Measurements from ENCODE around the gene FYB2.

The FYB2 gene

DNA sequence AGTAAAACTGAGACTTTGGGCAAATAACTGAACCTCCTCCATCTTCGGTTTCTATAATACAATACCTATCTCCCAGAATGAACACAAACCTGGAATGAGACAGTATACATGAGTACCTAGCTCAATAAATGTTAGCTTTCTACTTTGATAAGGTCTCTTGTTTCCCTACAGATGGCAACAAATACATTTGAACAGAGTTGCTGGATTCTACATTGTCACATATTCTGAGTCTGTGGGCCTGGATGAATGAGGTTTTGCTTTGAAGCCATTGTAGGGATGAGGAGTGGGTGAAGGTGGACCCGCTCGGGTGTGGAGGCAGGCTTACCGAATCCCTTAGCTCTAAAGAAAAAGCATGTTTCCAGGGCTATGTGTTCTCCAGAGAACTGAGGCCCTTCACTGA lies 13.9 kb upstream of the FYB2 start:
- DNase-seq (ENCODE audit: low read depth), result no peak

DNA sequence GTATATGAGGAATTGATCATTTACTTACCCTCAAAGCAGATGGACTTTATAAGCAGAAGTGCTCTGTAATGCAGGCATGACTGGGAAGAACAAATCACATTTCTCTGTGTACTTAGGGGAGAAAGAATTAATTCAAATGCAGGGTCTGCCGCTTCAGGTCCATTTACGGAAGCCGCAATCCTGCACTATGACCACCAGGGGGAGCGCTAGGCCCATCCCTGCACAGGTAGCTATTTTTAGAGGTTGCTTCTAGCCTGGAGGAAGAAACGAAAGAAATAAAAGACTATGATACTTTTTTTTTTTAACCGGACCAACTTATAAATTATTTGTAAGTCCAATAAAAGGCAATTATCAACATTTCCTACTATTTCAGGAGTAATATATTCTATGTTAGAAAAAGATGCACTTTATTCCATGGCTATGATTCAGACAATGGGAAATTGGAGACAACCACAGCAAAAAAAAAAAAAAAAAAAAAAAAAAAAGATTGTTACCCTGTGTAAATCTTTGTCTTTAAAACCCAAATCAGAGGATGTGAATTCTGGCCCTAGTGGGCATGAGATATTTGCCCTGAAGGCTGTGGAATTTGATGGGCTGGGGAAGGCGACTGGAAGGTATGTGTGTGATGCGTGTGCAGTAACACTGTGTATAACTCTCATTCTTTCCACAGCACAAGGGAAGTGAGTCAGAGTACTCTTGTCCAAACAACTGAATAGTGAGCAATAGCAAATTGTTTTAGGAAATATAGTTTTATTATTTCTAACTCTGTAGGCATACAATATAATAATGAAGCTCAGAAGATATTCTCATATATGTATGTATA lies 12.9 kb upstream of the FYB2 start:
- DNase-seq (ENCODE audit: low read depth), result peak; percentile 43

GRCh38 chr1:56830052-56830451 lies 10.8 kb upstream of the FYB2 start:
- DNase-seq (ENCODE audit: low read depth), result no peak

- DNase-seq (ENCODE audit: low read depth), result no peak
Measured at GRCh38 chr1:56827711-56828110, 8.5 kb upstream of the FYB2 start.

- DNase-seq (ENCODE audit: low read depth), result no peak
Measured at GRCh38 chr1:56825436-56825835, 6.2 kb upstream of the FYB2 start.

DNA sequence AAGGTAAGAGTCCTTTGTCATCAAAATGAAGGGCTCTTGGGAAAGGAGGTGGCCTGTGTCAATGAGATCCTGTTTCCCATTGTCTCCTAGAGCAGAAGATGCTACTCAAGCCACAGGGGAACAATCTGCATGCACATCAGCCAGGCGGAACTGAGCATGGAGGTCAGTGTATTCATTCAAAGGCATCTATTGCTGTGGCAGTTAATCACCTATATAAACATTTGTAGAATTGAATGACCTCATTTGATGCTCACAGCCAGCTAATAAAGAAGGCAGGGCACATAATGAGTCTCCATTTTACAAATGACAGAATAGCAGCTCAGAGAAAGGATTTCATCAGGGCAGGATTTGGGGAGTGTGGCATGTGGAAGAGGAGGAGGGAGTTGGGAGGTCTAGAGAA lies 5.7 kb upstream of the FYB2 start:
- DNase-seq (ENCODE audit: low read depth), result no peak

DNA sequence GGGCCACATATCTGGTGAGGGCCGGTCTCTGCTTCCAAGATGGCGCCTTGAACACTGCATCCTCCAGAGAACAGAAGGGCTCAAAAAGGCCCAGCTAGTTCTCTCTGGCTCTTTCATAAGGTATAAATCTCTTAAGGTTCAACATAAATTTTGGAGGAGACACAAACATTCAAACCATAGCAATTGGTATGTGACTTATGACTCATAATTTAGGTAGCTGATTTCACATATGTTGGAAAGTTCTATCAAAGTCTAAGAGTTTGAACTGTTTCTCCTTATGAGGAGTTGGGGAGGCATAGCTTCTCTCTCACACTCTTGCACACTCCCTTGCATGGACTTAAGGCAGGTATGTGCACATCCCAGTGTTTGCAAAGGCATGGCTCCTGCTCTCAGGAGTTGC lies 5.1 kb upstream of the FYB2 start:
- DNase-seq (ENCODE audit: low read depth), result no peak

- DNase-seq (ENCODE audit: low read depth), result no peak
Measured at GRCh38 chr1:56821462-56821797, 2.2 kb upstream of the FYB2 start.

- DNase-seq (ENCODE audit: low read depth), result peak; percentile 26
Measured at GRCh38 chr1:56820755-56821461, 1.7 kb upstream of the FYB2 start.

GRCh38 chr1:56817716-56818463 lies 1.3 kb downstream of the FYB2 start:
- no peak for DNase-seq (ENCODE audit: low read depth)

DNA sequence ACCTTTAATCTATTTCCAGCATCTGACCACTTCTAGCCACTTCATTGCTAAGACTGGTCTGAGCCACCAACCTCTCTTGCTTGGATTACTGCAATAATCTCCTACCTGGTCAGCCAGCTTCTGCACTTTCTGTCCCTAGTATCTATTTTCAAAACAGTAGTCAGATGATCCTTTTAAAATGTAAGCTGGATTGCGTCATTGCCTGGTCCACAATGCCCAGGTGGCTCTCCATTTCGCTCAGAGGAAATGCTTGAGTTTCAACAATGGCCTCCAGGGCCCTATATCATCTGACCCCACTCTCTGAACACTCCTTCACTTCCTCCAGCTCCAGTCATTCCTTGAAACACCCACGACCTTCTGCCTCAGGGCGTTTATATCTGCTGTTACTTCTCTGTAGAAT lies 2.3 kb downstream of the FYB2 start:
- DNase-seq (ENCODE audit: low read depth), result no peak

DNA sequence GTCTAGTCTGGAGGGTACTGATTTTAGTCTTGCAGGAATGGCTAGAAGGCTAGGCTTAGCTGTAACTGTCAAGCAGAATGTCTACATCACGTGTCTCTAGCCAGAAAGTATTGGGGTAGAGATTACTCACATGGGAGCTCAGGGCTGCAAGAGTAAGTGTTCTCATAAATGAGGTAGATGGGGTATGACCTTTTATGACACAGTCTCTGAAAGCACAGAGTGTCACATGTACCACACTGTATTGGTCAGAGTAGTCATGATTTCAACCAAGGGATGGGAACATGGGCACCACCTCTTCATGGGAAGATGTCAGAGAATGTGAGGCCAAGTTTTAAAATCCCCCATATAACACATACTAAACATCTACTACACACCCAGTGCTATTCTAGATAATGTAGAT lies 2.9 kb downstream of the FYB2 start:
- DNase-seq (ENCODE audit: low read depth), result no peak

DNA sequence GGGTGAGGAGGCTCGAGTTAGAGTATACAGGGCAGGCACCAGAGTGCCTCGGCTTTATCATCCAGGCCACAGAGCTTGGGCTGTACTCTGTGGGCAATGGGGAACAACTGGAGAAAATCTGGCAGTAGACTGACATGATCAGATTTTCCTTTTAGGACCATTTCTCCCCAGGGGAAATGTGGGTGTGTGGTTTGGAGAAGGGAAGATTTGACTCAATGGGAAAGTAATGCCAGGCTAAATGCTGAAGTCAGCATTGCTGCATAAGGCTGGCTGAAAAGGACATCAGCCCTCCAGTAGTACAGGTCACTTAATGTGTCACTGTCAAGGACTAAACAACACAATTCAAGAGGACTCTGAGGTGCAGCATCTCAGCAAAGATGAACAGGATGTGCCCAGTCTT lies 5.0 kb downstream of the FYB2 start:
- DNase-seq (ENCODE audit: low read depth), result no peak

GRCh38 chr1:56811331-56811730 lies 7.9 kb downstream of the FYB2 start:
- no peak for DNase-seq (ENCODE audit: low read depth)

DNA sequence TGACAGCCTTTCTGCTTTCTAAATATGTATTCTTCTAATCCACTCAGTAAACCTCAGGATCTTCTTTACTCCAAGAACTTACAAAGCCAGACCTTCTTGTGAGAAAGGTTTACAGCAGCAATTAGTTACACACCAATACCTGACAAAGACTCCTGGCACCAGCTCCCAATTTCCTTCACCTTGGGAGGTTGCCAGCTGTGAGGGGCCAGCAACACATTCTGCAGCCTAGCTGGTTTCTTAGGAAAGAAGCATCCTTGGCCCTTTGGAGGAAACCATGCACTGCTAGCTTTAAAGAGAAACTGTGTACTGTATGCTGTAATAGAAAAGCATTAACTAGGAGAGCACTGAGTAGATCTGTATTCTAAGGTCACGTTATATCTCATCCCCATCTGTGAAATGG lies 10.8 kb downstream of the FYB2 start:
- DNase-seq (ENCODE audit: low read depth), result no peak

- no peak for DNase-seq (ENCODE audit: low read depth)
Measured at GRCh38 chr1:56806804-56807203, 12.4 kb downstream of the FYB2 start.

- no peak for DNase-seq (ENCODE audit: low read depth)
Measured at GRCh38 chr1:56803561-56804156, 15.5 kb downstream of the FYB2 start.

DNA sequence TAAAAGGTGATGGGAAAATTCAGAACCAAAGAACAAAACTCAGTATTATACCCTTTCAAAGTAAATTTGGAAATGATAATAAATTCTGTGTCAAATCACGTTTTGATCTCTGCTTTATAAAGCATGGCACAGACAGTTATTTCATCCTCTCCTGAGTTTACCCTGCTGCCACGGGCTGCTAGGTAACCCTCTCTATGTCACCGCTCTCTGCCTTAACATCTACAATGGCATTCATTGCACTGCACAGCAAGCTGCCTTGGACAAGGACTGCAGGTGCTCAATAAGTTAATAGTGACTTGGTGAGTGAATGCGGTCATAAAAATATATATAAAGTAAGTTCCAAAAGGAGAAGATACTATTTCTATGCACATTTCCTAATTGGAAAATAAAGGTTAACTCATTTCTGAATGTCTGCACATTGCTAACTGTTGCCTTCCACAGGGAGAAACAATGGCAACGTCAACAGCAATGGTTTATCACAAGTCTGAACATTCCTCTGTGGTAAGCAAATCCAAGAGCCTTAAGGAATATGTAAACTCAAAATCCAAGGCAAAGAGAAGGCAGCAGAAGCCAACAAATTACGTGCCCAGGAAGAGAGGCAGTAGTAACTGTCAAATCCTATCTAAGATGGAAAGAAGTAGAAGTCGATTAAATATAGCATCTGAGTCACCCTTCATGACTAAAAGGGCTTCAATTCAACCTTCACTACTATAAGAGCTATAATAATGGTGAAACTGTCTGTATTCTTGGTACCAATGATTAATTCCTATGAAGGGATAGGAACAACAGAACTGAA lies 19.4 kb downstream of the FYB2 start:
- no peak for DNase-seq (ENCODE audit: low read depth)

DNA sequence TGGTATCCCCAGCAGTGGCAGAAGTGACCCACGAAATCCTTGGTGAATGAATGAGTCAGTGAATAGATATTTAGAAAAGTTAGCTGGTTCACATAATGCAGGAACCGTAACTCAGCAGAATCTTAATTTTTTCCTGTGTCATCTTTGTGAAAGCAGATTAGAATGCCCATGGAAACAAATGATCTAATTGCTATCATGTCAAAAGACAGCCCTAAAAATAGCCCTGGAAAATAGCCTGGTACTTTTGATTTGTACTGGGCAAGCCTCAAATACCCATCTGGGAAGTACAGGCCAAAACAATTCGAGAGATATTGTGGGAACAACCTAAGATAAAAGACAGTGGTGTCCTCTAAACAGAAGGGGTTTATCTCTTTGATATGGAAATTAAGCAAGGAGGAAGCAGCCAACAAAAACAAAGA lies 21.1 kb downstream of the FYB2 start:
- no peak for DNase-seq (ENCODE audit: low read depth)

DNA sequence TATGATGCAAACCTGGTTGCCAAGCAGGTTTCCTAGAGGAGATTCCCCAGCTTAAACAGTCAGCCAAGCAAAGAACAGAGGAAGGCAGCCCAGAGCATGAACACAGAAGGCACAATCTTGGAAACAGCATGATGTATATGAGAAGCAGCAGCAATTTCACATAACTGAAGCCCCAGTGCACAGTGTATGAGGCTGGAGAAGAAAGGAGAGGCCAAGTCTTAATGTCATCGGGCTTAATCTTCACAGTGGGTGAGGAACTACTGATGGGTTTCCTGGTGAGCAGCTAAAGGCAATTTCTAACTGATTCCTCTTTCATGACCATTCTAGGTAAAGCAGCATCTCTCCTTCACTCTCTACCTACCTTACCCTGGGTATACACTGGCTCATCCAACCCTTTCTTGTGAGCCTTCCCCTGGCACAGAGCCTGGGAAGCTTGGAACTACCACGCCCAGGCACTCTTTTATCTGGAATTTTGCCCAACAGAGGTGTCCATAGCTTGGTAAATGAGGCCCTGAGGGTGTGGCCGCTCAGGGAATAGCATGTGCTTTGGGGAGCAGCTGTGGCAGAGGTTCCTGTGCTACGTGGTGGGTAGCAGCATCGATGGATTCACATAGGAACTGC lies 22.0 kb downstream of the FYB2 start:
- DNase-seq (ENCODE audit: low read depth), result no peak

DNA sequence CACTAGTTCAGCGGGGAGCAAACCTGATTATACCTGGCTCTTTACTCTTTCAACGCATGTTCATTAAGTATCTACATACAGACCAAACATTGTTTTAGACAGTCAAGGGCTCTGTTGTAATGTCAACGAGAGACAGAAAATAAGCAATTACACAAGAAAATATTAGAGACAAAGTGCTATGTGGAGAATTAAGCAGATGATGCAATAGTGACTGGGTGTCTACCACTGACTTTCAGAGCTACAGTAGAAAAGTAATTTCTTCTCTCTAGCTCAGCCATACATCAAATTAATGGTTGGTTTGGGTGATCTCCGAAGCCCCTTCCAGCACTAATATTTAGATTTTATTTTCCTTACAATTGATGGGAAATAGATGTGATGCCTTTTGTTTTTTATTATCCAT lies 23.3 kb downstream of the FYB2 start:
- DNase-seq (ENCODE audit: low read depth), result no peak
